ENCODE results near the gene TMEM45B.

The TMEM45B gene

GRCh38 chr11:129854232-129854805 lies 38.7 kb downstream of the TMEM45B start:
- no peak for TF ChIP-seq CTCF (IDR thresholded peaks at IDR 0.05; ENCODE audit: insufficient read depth, low read length, poor library complexity, severe bottlenecking)
- no peaks in the 10 kb centered on the region for H3K27me3 ChIP-seq (replicated peaks; ENCODE audit: control insufficient read depth, insufficient read depth, low read length)
- DNase-seq (ENCODE audit: extremely low read depth, insufficient read length): no peak
- no peak overlapping the region for H3K4me3 ChIP-seq (replicated peaks; ENCODE audit: low read depth, low read length)
- 0 out of 2 replicates have a peak, but pooled peaks cover 2% of the 10 kb centered on the region for H3K36me3 ChIP-seq (ENCODE audit: control insufficient read depth, insufficient read depth, low read length)

- TF ChIP-seq CTCF (IDR thresholded peaks at IDR 0.05; ENCODE audit: insufficient read depth, low read length, poor library complexity, severe bottlenecking): no peak
- 0 out of 2 replicates have a peak, but pooled peaks cover 2% of the 10 kb centered on the region for H3K36me3 ChIP-seq (ENCODE audit: control insufficient read depth, insufficient read depth, low read length)
- H3K4me3 ChIP-seq (replicated peaks; ENCODE audit: low read depth, low read length): no peak overlapping the region
- DNase-seq (ENCODE audit: extremely low read depth, insufficient read length): no peak
- no peaks in the 10 kb centered on the region for H3K27me3 ChIP-seq (replicated peaks; ENCODE audit: control insufficient read depth, insufficient read depth, low read length)
These were observed 39.4 kb downstream of the TMEM45B start for GRCh38 chr11:129855086-129855485.

- TF ChIP-seq CTCF (IDR thresholded peaks at IDR 0.05; ENCODE audit: insufficient read depth, low read length, poor library complexity, severe bottlenecking): no peak
- no peak overlapping the region for H3K4me3 ChIP-seq (replicated peaks; ENCODE audit: low read depth, low read length)
- DNase-seq (ENCODE audit: extremely low read depth, insufficient read length): no peak
- 0 out of 2 replicates have a peak, but pooled peaks cover 2% of the 10 kb centered on the region for H3K36me3 ChIP-seq (ENCODE audit: control insufficient read depth, insufficient read depth, low read length)
- no peaks in the 10 kb centered on the region for H3K27me3 ChIP-seq (replicated peaks; ENCODE audit: control insufficient read depth, insufficient read depth, low read length)
These were observed 40.4 kb downstream of the TMEM45B start for GRCh38 chr11:129856036-129856435.

GRCh38 chr11:129861702-129862522 lies 46.3 kb downstream of the TMEM45B start:
- no peak for DNase-seq (ENCODE audit: extremely low read depth, insufficient read length)
- Histone ChIP-seq H3K36me3 (ENCODE audit: control insufficient read depth, insufficient read depth, low read length) (peaks cover 20% of the 10 kb centered on the region), H3K4me3 (replicated peaks; ENCODE audit: low read depth, low read length) (no peak overlapping the region), H3K27me3 (replicated peaks; ENCODE audit: control insufficient read depth, insufficient read depth, low read length) (no peaks in the 10 kb centered on the region)
- TF ChIP-seq CTCF (IDR thresholded peaks at IDR 0.05; ENCODE audit: insufficient read depth, low read length, poor library complexity, severe bottlenecking): no peak

- no peak for TF ChIP-seq CTCF (IDR thresholded peaks at IDR 0.05; ENCODE audit: insufficient read depth, low read length, poor library complexity, severe bottlenecking)
- H3K4me3 ChIP-seq (replicated peaks; ENCODE audit: low read depth, low read length): no peak overlapping the region
- H3K27me3 ChIP-seq (replicated peaks; ENCODE audit: control insufficient read depth, insufficient read depth, low read length): no peaks in the 10 kb centered on the region
- DNase-seq (ENCODE audit: extremely low read depth, insufficient read length): no peak
- peaks cover 24% of the 10 kb centered on the region for H3K36me3 ChIP-seq (ENCODE audit: control insufficient read depth, insufficient read depth, low read length)
These were observed 49.2 kb downstream of the TMEM45B start for GRCh38 chr11:129864811-129865210.

All from GM06990 (cell line).